IMR-90 (cell line): ENCODE data around the gene LYRM9. TPM values are rescaled to one million over a fixed set of nuclear protein-coding genes. Genes with fewer than 3 reads are reported as not detected.

Experiments
- ATAC-seq: fragments of 200-7000 bp; cut with Tn5 transposase; 2 replicates; pipeline ENCODE4 v1.9.1; 2020; ENCODE audit warnings: low read depth, mild to moderate bottlenecking, moderate library complexity
- BruUV-seq: library from RNA; stranded (reverse); fragments of 400-500 nt; replicated peaks from 2 replicates; lab custom pipeline; 2021; lab: Mats Ljungman, UMichigan
- CTCF ChIA-PET: fragments of 300-600 bp; formaldehyde crosslinking; extraction: SDS; loops from one replicate; lab custom pipeline; 2021; ENCODE audit warnings: antibody characterized with exemption; lab: Yijun Ruan, JAX
- POLR2A ChIA-PET: fragments of 300-600 bp; sonication (Branson Sonifier 250); formaldehyde crosslinking; loops from one replicate; lab custom pipeline; 2022; ENCODE audit warnings: antibody characterized with exemption; ENCODE audit not compliant: unreplicated experiment; lab: Charles Lee
- DNase-seq: peaks from one replicate; pipeline ENCODE4 v3.0.0; 2013
- H2AFZ ChIP-seq: replicated peaks from 2 replicates; pipeline ENCODE3; 2013; ENCODE audit warnings: low read length, mild to moderate bottlenecking; ENCODE audit not compliant: poor library complexity
- H2AK5ac ChIP-seq: 2 replicates; pipeline ENCODE4 v1.6.1; 2013; ENCODE audit warnings: low read depth, low read length, inconsistent platforms
- H2AK9ac ChIP-seq: replicated peaks from 2 replicates; pipeline ENCODE3; 2013; ENCODE audit warnings: mild to moderate bottlenecking, low read depth, low read length, moderate library complexity; ENCODE audit not compliant: poor library complexity
- H2BK120ac ChIP-seq: 2 replicates; pipeline ENCODE4 v1.6.1; 2013; ENCODE audit warnings: low read depth, low read length, inconsistent platforms
- H2BK15ac ChIP-seq: 3 replicates; pipeline ENCODE4 v1.6.1; 2013; ENCODE audit warnings: low read depth, low read length, inconsistent platforms
- H2BK20ac ChIP-seq: 2 replicates; pipeline ENCODE4 v1.6.1; 2013; ENCODE audit warnings: low read depth, mild to moderate bottlenecking, inconsistent platforms, low read length, moderate library complexity
- H2BK5ac ChIP-seq: 2 replicates; pipeline ENCODE4 v1.6.1; 2013; ENCODE audit warnings: mild to moderate bottlenecking, low read depth, low read length, inconsistent platforms; ENCODE audit not compliant: poor library complexity, severe bottlenecking
- H3K14ac ChIP-seq: replicated peaks from 2 replicates; pipeline ENCODE4 v1.6.1; 2013; ENCODE audit warnings: low read depth, low read length, inconsistent platforms
- H3K18ac ChIP-seq: 2 replicates; pipeline ENCODE4 v1.6.1; 2013; ENCODE audit warnings: low read depth, low read length, control low read depth
- H3K23ac ChIP-seq: 2 replicates; pipeline ENCODE4 v1.6.1; 2013; ENCODE audit warnings: low read depth, low read length, inconsistent platforms
- H3K27ac ChIP-seq: 2 replicates; pipeline ENCODE4 v1.5.1; 2013; ENCODE audit warnings: mild to moderate bottlenecking, control low read depth, low read length; ENCODE audit not compliant: insufficient read depth
- H3K27me3 ChIP-seq: 2 replicates; pipeline ENCODE4 v1.6.1; 2013; ENCODE audit warnings: low read length; ENCODE audit not compliant: control insufficient read depth, insufficient read depth
- H3K36me3 ChIP-seq: 2 replicates; pipeline ENCODE4 v1.6.1; 2013; ENCODE audit warnings: low read length, mixed read lengths; ENCODE audit not compliant: control insufficient read depth, insufficient read depth
- H3K4ac ChIP-seq: 2 replicates; pipeline ENCODE4 v1.6.1; 2013; ENCODE audit warnings: low read depth, low read length, inconsistent platforms
- H3K4me1 ChIP-seq: 2 replicates; pipeline ENCODE4 v1.6.1; 2013; ENCODE audit warnings: low read length, mixed read lengths; ENCODE audit not compliant: control insufficient read depth, insufficient read depth
- H3K4me2 ChIP-seq: 2 replicates; pipeline ENCODE4 v1.6.1; 2013; ENCODE audit warnings: low read depth, mild to moderate bottlenecking, control low read depth, low read length, moderate library complexity
- H3K4me3 ChIP-seq: 2 replicates; pipeline ENCODE4 v1.5.1; 2013; ENCODE audit warnings: low read depth, mild to moderate bottlenecking, control low read depth, low read length, moderate library complexity; ENCODE audit not compliant: insufficient read depth
- H3K56ac ChIP-seq: 2 replicates; pipeline ENCODE4 v1.6.1; 2013; ENCODE audit warnings: low read length, inconsistent platforms; ENCODE audit not compliant: insufficient read depth; ENCODE audit errors: extremely low read depth
- H3K79me1 ChIP-seq, 2 experiments: 2 replicates each; pipeline ENCODE4 v1.6.1; 2013; ENCODE audit warnings: low read length in 2 of 2, inconsistent platforms in 1 of 2, low read depth in 1 of 2
- H3K9ac ChIP-seq: 2 replicates; pipeline ENCODE4 v1.6.1; 2013; ENCODE audit warnings: low read depth, low read length, control low read depth
- H3K9me1 ChIP-seq: 2 replicates; pipeline ENCODE4 v1.6.1; 2013; ENCODE audit warnings: low read length, inconsistent platforms; ENCODE audit not compliant: insufficient read depth
- H3K9me3 ChIP-seq: 2 replicates; pipeline ENCODE4 v1.6.1; 2013; ENCODE audit warnings: low read length; ENCODE audit not compliant: control insufficient read depth, insufficient read depth
- H4K20me1 ChIP-seq: 2 replicates; pipeline ENCODE4 v1.6.1; 2013; ENCODE audit warnings: low read length, inconsistent platforms; ENCODE audit not compliant: insufficient read depth
- H4K5ac ChIP-seq: 2 replicates; pipeline ENCODE4 v1.6.1; 2013; ENCODE audit warnings: mild to moderate bottlenecking, low read depth, low read length, control low read depth
- H4K8ac ChIP-seq, 2 experiments: 2 replicates each; pipeline ENCODE4 v1.6.1; 2013; ENCODE audit warnings: low read depth in 2 of 2, low read length in 2 of 2, control low read depth in 1 of 2, inconsistent platforms in 1 of 2
- H4K91ac ChIP-seq: 2 replicates; pipeline ENCODE4 v1.6.1; 2013; ENCODE audit warnings: low read depth, low read length, inconsistent platforms; ENCODE audit not compliant: insufficient read depth
- BHLHE40 ChIP-seq: fragments of 150-350 bp; IDR thresholded peaks from 2 replicates; pipeline ENCODE4 v1.6.1; 2016; ENCODE audit warnings: mild to moderate bottlenecking, low read depth, low read length
- CEBPB ChIP-seq: IDR thresholded peaks from 2 replicates; pipeline ENCODE4 v1.6.1; 2012; ENCODE audit warnings: low read depth, low read length, improper control_type of control experiment
- FOS ChIP-seq: fragments of 150-350 bp; IDR thresholded peaks from 2 replicates; pipeline ENCODE4 v1.6.1; 2016; ENCODE audit warnings: low read depth, low read length
- MAFK ChIP-seq: IDR thresholded peaks from 2 replicates; pipeline ENCODE4 v1.6.1; 2012; ENCODE audit warnings: low read depth, low read length, improper control_type of control experiment
- NFE2L2 ChIP-seq: fragments of 150-350 bp; IDR thresholded peaks from 2 replicates; pipeline ENCODE4 v1.6.1; 2016; ENCODE audit warnings: low read depth, mild to moderate bottlenecking, low read length
- POLR2A ChIP-seq: IDR thresholded peaks from 2 replicates; pipeline ENCODE4 v1.6.1; 2012; ENCODE audit warnings: mild to moderate bottlenecking, low read depth, low read length
- RAD21 ChIP-seq: IDR thresholded peaks from 2 replicates; pipeline ENCODE4 v1.6.1; 2012; ENCODE audit warnings: low read length, improper control_type of control experiment
- RFX5 ChIP-seq: IDR thresholded peaks from 2 replicates; pipeline ENCODE4 v1.8.0; 2012; ENCODE audit warnings: low read depth, mild to moderate bottlenecking, low read length, moderate library complexity
- SMC3 ChIP-seq: fragments of 150-350 bp; IDR thresholded peaks from 2 replicates; pipeline ENCODE4 v1.6.1; 2016; ENCODE audit warnings: low read depth, mild to moderate bottlenecking, antibody characterized with exemption, low read length, moderate library complexity
- dilution Hi-C: fragments of 300-500 bp; cut with HindIII; formaldehyde crosslinking; loops from one replicate; pipeline ENCODE4 v1.14.3; 2018; ENCODE audit warnings: low sequenced_read_pairs; ENCODE audit not compliant: unreplicated experiment
- in situ Hi-C: fragments of 300-500 bp; cut with MboI; formaldehyde crosslinking; loops from 3 replicates; pipeline ENCODE4 v1.14.3; 2019; ENCODE audit warnings: low sequenced_read_pairs, inconsistent platforms, mixed read lengths
- intact Hi-C: fragments of 100-400 bp; cut with micrococcal nuclease; formaldehyde crosslinking; loops from 2 replicates; pipeline ENCODE4 v1.10.0; 2022
- polyA plus RNA-seq, 3 experiments: library from polyadenylated mRNA; depleted of rRNA; stranded (reverse); fragments of >200 nt; gene quantifications; 2 replicates each; pipeline ENCODE4 v1.2.3, GENCODE V29; 2012; ENCODE audit warnings: low replicate concordance in 1 of 3
- total RNA-seq: library from RNA; depleted of rRNA; stranded (reverse); fragments of >200 nt; gene quantifications from 2 replicates; pipeline ENCODE4 v1.2.3, GENCODE V29; 2012
- TF ChIP-seq, protein P1 (sequence below): conservative IDR thresholded peaks from 2 replicates; pipeline ENCODE4 v1.5.1; 2012; ENCODE audit warnings: mild to moderate bottlenecking, low read depth, low read length, improper control_type of control experiment
- TF ChIP-seq, protein P2 (sequence below): fragments of 150-350 bp; IDR thresholded peaks from 2 replicates; pipeline ENCODE4 v1.6.1; 2016; ENCODE audit warnings: low read depth, mild to moderate bottlenecking, low read length, moderate library complexity, borderline replicate concordance

The LYRM9 gene
- total and polyA plus RNA-seq, 2 of the 4 experiments (the other 2 are of a cell fraction) = 3.2 to 4.8 TPM

DNA sequence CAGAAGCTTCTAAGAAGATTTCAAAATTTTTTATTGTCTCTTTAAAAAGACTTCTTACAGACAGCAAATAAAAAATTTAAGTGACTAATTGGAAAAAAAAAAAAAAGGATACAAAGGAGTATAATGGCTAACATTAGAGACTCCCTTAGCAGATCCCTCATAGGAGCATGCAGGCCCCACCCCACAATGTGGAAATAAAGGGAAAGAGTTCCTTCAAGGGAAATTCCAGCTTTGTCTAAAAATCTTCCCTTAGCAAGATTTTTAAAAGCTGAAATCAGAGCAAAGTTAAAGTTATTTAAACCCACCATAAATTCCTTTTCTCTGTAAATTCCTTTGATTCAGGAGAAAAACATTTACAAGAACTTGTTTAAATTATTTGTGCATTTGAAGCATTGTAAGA is 60.3 kb downstream of the LYRM9 start:
- no peaks in the 10 kb centered on the region for H3K9me3 ChIP-seq
- DNase-seq (no peak), ATAC-seq (no peak)
- no peak for TF ChIP-seq CEBPB
- TF ChIP-seq POLR2A = no peak
- TF ChIP-seq, protein P1, sequence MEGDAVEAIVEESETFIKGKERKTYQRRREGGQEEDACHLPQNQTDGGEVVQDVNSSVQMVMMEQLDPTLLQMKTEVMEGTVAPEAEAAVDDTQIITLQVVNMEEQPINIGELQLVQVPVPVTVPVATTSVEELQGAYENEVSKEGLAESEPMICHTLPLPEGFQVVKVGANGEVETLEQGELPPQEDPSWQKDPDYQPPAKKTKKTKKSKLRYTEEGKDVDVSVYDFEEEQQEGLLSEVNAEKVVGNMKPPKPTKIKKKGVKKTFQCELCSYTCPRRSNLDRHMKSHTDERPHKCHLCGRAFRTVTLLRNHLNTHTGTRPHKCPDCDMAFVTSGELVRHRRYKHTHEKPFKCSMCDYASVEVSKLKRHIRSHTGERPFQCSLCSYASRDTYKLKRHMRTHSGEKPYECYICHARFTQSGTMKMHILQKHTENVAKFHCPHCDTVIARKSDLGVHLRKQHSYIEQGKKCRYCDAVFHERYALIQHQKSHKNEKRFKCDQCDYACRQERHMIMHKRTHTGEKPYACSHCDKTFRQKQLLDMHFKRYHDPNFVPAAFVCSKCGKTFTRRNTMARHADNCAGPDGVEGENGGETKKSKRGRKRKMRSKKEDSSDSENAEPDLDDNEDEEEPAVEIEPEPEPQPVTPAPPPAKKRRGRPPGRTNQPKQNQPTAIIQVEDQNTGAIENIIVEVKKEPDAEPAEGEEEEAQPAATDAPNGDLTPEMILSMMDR = no peak
- TF ChIP-seq RFX5 = no peak
- TF ChIP-seq, protein P2, sequence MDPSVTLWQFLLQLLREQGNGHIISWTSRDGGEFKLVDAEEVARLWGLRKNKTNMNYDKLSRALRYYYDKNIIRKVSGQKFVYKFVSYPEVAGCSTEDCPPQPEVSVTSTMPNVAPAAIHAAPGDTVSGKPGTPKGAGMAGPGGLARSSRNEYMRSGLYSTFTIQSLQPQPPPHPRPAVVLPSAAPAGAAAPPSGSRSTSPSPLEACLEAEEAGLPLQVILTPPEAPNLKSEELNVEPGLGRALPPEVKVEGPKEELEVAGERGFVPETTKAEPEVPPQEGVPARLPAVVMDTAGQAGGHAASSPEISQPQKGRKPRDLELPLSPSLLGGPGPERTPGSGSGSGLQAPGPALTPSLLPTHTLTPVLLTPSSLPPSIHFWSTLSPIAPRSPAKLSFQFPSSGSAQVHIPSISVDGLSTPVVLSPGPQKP = no peak
- no peak for TF ChIP-seq NFE2L2
- TF ChIP-seq BHLHE40 = no peak
- TF ChIP-seq MAFK = no peak
- no peak for TF ChIP-seq FOS
- TF ChIP-seq SMC3 = no peak
- no peak for TF ChIP-seq RAD21
- H2AK5ac ChIP-seq = no peak overlapping the region
- no peaks in the 10 kb centered on the region for H3K4me1 ChIP-seq
- no peak overlapping the region for H4K8ac ChIP-seq
- ChIA-PET CTCF (interaction anchor here (0.6 kb wide), 1 partner anchor 457 kb away, joined by 3 read pairs; no protein-coding TSS in a partner anchor), POLR2A (no interaction called here)
- H3K4ac ChIP-seq = no peak overlapping the region
- no peaks in the 10 kb centered on the region for H3K36me3 ChIP-seq
- H4K5ac ChIP-seq = no peak overlapping the region
- H2BK15ac ChIP-seq = no peak overlapping the region
- H3K56ac ChIP-seq = no peak overlapping the region
- H3K18ac ChIP-seq = no peak overlapping the region
- no peaks in the 10 kb centered on the region for H4K20me1 ChIP-seq
- no peak overlapping the region for H3K27ac ChIP-seq
- no peak overlapping the region for H3K4me2 ChIP-seq
- no peak overlapping the region for H2BK120ac ChIP-seq
- H4K91ac ChIP-seq = no peak overlapping the region
- H3K27me3 ChIP-seq = peaks cover 3% of the 10 kb centered on the region
- no peak overlapping the region for H3K4me3 ChIP-seq
- H3K9ac ChIP-seq = no peak overlapping the region
- no peak overlapping the region for H2BK5ac ChIP-seq
- intact Hi-C loops = no loop called here
- in situ Hi-C loops = no loop called here
- H2AFZ ChIP-seq = no peak overlapping the region
- no peak overlapping the region for H2BK20ac ChIP-seq
- H2AK9ac ChIP-seq = no peak overlapping the region
- H3K79me1 ChIP-seq = no peaks in the 10 kb centered on the region
- BruUV-seq = no TSS peak
- H3K23ac ChIP-seq = no peak overlapping the region
- no peak overlapping the region for H3K14ac ChIP-seq
- dilution Hi-C loops = no loop called here
- H3K9me1 ChIP-seq = no peaks in the 10 kb centered on the region
